CD4-positive, alpha-beta T cell treated with Interleukin-4 for 1 hour (primary cell): ENCODE data around the gene SGTA.
"Not testable (repeated sequence)": the region's sequence is repeated elsewhere in the genome, so short reads cannot be mapped to it uniquely, and the experiment has no call there.

ENCODE experiments used
- DNase-seq, 2 donors: peaks; one replicate each; pipeline ENCODE4 v3.0.0-alpha.2; 2020 to 2022

Gene SGTA

GRCh38 chr19:2722541-2723344 is 60.3 kb downstream of the SGTA start:
- no peak for DNase-seq

- no peak for DNase-seq
Observed at GRCh38 chr19:2721570-2722540, 61.2 kb downstream of the SGTA start.

- DNase-seq: no peak
Observed at GRCh38 chr19:2720777-2721569, 62.1 kb downstream of the SGTA start, which contains the start of gene DIRAS1. Gene DIRAS1 (minus strand): TSS chr19:2721372. CDS start chr19:2717806, 3,566 bp downstream.

DNA sequence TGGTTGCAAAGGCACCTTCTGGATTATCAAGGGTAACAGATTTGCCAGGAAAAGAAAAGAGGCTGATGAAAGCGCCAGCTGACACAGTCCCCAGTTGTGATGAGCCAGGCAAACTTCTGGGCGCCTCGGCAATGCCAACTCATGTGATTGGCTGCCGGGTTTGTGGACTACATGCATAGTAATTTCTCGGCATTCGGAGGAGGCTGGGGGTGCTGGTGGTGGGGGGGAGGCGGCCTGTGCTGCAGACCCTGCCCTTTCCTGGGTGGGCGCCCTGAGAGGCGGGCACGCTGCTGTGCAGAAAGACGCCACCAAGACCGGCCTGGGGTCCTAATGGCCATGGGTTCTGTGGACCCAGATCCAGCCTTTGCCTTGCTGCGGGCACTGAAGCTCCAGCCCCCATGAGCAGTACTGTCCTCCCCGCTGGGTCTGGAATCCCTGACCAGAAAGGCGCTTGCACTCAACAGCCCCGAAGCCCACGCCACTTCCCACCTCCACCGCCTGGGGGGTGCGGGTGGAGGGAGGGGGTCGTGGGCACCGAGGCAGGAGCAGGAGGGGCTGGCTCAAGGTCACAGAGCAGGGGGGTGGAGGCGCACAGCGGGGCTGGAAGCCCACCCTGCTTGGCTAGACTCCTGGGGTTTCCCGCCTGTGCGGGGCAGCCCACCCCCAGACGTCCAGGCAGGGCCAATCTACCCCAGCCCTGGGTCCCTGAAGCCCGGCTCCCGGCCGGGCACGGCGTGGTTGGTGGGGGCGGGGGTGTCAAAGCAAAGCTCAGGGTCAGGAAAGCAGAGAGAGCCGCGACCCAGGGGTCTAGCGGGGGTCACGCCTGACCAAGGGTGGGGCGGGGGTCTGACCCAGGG is 62.9 kb downstream of the SGTA start:
- DNase-seq: no peak

DNA sequence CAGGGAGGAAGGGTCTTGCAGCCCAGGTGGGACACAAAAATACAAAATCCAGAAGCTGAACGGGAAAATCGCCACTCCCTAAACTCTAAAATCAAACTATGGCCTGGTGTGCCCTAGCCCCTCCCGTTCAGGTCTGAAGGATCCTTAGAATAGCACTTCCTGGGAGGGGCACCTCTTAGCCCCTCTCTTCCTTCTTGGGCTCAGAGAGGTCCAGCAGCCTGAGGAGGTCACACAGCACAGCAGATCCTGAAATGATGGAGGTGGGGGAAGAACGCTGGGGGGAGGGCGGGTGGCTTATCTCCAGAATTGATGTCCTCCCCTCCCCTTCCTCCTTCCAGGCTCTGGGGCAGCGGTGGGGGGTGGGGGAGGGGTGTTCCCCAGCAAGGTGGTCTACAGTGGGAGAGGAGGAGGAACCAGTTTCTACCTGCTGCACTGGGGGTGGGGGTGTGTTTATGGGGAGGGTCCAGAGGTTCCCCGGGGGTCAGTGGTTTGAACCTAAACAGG is 63.8 kb downstream of the SGTA start:
- no peak for DNase-seq

DNA sequence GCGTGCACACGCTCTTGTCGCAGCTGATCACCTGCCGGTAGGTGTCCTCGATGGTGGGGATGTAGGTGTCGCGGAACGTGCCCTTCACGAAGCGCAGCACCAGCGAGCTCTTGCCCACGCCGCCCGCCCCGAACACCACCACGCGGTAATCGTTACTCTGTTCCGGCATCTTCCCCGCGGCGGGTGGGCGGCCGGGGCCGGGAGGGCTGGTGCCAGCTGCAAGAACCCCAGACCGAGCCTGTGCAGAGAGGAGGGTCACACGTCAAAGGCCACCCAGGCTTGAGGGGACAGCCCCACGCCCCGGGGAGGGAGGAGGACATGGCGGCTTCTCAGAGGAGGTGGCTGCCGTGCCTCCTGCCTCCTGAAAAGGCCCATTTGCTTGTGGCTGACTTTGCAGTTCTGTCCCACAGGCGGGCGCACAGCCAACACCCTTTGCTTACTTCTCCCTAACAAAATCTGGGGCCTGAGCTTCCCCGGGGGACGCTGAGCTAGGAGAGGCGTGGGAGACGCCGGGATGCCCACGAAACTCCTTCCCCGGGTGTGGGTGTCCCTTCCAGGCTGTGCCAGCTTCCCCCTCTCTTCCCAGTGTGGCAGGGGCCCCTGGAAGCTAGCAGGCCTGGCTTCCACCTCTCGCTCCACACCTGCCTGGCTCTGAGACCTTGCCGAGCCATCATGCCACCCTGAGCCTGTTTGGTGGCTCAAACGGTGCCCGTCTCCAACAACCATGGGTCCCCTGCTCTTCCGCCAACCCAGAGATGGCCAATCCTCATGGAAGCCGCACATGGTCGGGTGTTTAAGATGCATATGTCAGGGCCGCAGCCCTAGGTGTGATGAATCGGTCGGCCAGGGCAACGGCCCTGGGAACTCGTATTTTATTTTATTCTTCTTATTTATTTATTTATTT is 65.2 kb downstream of the SGTA start:
- no peak for DNase-seq

DNA sequence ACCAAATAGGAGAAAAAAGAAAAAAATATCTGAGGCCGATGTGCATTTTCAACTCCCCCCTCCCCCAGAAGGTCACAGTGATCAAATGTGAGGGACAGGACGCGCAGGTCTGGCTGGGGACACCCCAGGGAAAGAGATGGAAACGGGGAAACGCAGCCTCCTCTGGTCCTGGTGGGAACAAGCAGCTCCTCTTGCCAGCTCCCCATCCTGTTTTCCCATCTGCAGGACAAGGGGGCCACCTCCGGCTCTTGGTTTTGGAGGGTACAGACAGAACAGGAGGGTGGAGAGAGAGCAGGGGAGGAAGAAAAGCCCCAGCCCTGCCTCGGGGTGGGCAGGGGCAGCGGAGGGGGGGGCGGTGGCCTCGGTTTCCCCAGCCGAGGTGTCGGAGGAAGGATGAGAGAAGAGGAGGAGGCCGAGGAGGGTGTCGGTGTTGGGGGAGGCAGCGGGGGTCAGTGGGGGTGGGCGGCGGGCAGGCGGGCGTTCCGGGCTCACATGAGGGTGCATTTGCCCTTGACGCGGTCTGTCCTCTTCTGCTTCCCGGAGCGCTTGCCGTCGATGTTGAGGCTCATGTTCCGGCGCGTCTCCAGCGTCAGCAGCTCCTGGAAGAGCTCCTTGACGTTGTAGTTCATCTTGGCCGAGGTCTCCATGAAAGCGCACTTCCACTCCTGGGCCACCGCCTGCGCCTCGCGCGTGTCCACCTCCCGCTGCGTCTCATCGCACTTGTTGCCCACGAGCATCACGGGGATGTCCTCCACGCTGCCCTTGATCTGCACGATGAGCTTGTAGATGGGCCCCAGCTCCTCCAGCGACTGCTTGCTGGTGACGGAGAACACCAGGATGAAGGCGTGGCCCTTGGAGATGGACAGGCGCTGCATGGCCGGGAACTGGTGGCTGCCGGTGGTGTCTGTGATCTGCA is 66.1 kb downstream of the SGTA start:
- DNase-seq: no peak

GRCh38 chr19:2716275-2716650 is 66.8 kb downstream of the SGTA start:
- no peak for DNase-seq

- DNase-seq: no peak
Observed at GRCh38 chr19:2715470-2716274, 67.4 kb downstream of the SGTA start.

DNA sequence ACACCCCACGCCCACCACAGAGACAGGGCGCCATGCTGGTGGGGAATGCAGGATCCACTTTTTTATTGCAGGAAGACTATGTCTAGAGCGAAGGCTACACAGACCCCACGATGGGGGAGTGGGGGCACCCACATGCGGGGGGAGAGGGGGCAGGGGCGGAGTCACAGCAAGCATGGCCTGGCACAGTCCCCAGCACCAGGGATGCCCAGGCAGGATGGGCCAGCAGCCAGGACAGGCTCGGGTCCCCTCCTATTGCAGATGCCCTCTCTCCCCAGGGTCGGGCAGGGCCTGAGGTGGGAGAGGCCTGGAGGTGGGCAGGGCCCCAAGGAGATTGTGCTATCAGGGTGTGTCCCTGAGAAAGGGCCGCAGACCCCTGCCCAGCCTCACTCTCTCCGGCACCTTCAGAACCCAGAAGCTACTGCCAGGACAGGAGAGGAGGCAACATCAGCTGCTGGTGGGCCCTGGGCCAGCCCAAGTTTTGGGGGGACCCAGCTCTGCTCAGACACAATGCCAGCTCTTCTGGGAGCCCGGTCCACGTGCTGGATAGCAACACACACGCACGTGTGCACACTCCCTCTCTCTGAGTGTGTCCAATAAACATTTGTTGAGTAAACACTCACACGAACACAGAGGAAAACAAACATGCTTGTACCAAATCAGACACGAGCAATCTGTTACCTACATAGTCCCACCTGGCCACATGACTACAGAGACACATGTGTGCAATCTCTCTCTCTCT is 68.4 kb downstream of the SGTA start:
- DNase-seq: no peak

GRCh38 chr19:2714102-2714501 is 69.0 kb downstream of the SGTA start:
- not testable (repeated sequence) for DNase-seq

DNA sequence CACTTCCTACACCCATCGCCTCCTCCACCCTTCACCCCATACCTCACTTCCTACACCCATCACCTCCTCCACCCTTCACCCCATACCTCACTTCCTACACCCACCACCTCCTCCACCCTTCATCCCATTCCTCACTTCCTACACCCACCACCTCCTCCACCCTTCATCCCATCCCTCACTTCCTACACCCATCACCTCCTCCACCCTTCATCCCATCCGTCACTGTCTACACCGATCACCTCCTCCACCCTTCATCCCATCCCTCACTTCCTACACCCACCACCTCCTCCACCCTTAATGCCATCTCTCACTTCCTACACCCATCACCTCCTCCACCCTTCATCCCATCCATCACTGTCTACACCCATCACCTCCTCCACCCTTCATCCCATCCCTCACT is 69.9 kb downstream of the SGTA start:
- DNase-seq: not testable (repeated sequence)

DNA sequence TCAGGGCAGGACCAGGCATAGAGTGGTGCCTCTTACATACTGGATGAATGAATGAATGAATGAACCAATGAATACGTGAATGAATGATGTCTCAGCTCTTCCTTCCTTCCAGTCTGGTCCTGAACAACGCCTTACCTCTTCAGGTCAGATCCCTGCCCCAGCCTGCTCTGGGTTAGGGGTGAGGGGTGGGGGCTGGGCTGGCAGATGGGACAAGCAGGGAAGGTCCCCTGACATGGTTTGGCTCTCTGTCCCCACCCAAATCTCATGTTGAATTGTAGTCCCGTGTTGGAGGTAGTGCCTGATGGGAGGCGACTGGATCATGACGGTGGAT is 71.2 kb downstream of the SGTA start:
- no peak for DNase-seq

DNA sequence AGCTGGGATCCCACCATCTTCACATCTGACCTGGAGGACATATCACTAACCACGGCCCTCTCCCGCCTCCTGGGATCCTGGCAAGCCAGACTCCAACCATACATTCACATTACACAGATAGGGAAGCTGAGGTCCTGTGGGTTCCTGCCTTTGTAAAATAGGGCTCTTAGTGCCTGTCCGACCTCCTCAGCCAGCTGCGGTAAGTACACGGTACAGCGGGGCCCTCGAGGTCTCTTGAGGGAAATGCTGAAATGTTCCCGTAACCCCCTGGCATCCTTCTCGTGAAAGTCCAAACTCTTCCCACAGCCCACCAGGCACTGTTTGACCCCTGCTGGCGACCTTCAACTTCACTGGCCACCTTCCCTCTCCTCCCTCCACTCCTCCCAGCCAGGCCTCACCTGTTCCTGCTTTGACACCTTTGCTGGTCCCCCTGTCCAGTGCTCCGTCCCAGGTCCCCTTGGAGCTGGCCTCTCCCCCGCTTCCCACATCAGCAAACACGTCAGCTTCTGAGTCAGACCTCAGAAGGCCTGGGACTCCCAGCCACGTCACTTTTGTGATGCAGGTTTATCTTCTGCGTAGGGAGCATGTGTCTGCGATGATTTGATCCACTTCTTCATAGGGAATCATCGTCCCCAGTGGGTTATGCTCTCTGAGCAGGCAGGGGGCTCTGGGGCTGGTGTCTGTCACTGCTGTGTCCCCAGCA is 71.8 kb downstream of the SGTA start:
- DNase-seq: no peak

DNA sequence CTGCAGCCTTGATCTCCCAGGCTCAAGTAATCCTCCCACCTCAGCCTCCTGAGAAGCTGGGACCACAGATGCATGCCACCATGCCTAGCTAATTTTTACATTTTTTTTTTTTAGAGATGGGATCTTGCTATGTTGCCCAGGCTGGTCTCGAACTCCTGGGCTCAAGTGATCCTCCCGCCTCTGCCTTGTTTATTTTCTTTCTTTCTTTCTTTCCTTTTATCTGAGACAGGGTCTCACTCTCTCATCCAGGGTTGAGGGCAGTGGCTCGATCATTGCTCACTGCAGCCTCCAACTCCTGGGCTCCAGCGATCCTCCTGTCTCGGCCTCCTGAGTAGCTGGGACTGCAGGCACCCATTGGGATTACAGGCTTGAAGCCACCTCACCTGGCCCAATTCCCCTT is 76.8 kb downstream of the SGTA start:
- no peak for DNase-seq
